Islet of Langerhans (tissue), 1 donor: ENCODE results near the gene TCEAL2.
"Not testable (repeated sequence)": the region's sequence is repeated elsewhere in the genome, so short reads cannot be mapped to it uniquely, and the experiment has no call there.

Experiments used
- FAIRE-seq: peaks from one replicate; lab custom pipeline; 2011; peaks lifted over from hg19 to GRCh38; lab: Jason Lieb, UNC

TCEAL2 gene

DNA sequence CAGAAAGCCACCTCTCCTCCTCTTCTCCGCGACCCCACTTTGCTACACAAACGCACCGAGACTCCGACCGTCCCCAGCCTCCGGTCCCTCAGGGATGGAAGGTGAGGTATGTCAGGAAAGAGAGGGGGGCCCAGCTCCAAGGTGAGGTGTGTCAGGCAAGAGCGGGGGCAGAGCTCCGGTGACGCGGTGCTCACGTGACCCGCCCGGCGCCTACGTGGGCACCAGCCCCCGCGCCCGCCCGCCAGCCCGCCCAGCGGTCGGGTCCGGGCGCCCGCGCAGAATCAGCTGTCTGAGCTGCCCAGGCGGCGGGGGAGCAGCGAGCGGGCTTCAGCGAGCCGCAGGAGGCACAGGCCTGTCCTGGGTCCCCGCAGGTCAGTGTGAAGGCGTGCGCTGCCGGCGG lies at the start of gene TCEAL2:
Gene TCEAL2, plus strand, starts transcription at position 244 of the 400 bp plus-strand sequence. CDS start 1,152 bp downstream, outside the sequence.
- not testable (repeated sequence) for FAIRE-seq

DNA sequence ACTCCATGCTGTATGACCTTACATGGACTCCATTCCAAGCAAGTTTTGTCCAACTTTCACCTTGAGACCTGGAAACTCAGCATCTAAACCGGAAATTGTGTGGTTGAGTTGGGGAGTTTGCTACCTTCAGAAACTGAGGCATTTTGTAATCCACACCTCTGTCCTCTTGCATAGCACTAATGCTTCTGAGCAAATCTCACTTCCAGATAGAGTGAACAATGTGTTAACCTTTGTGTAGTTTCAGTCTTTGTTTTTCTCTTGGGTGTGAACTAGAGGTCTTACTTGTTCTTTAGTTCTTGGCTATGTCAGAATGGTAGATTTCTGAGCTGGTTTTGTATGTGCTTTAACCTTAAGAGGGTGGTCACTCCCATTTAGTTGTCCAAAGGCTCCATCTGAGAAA lies 48.1 kb upstream of the TCEAL2 start:
- FAIRE-seq, result no peak

DNA sequence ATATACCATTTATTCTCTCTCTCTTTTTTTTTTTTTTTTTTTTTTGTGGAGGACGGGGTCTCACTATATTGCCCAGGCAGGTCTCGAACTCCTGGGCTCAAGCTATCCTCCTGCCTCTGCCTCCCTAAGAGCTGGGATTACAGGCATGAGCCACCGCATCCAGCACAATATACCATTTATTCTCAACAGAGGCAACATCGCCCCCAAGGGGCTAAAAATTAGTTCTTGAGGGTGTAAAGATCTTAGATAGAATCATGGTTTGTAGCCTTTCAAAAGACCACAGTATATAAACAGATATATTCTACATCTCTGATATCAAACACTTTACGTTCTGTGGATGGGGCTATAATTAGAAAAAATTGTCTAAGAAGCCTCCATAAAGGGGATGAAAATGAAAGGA lies 39.8 kb upstream of the TCEAL2 start:
- FAIRE-seq, result no peak

DNA sequence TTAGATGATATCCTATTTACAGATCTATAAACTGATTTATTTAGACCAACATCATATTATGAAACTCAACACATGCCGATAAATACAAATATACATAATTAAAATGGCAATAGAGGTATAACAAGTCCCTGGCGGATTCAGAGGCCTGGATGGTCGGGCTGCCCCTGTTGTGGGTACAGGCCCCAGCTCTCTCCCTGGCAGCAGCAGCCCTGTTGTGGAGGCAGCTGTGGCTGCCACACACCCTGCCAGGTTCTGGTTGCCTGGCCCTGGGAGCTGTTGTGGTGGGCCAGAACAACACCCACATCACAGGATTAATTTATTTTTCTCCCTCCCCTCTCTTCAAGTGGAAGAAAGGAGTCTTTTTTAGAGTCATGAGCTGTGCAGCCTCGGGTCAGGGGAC lies 12.1 kb upstream of the TCEAL2 start:
- FAIRE-seq, result no peak

DNA sequence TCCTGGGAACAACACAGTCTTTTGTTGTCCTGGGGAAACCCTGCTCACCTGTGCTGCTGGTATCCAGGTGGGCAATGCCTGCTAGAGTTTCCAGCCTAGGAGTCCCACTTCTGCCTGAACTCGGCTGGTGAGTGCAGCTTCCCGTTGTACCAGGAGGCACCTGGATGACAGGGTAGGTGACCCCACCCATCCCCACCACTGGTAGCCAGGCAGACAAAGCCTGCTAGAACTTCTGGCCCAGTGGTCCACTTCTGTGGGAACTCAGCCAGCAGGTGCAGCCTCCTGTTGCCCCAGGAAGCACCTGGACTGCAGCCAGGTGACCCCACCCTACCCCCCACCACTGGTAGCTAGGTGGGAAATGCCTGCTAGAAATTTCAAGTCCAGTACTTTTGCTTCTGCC lies 9.7 kb upstream of the TCEAL2 start:
- no peak for FAIRE-seq

DNA sequence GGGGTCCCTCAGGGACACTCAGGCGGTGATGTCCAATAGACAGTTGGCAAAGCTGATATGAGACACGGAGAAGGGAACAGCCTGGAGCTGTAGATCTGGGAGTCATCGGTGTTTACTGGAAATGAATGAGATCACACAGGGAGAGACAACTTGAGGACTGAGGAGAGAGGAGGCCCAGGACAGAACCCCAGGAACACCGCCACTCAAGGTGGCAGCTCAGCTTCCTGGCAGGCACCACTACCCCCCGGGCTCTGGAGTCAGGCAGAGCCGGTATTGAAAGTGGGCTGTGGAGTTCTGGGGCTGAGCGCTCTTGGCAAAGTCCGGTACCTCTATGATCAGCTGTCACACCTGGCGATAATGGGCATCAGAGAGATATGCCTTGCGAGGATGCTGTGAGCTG lies 465 bp upstream of the TCEAL2 start:
- not testable (repeated sequence) for FAIRE-seq

DNA sequence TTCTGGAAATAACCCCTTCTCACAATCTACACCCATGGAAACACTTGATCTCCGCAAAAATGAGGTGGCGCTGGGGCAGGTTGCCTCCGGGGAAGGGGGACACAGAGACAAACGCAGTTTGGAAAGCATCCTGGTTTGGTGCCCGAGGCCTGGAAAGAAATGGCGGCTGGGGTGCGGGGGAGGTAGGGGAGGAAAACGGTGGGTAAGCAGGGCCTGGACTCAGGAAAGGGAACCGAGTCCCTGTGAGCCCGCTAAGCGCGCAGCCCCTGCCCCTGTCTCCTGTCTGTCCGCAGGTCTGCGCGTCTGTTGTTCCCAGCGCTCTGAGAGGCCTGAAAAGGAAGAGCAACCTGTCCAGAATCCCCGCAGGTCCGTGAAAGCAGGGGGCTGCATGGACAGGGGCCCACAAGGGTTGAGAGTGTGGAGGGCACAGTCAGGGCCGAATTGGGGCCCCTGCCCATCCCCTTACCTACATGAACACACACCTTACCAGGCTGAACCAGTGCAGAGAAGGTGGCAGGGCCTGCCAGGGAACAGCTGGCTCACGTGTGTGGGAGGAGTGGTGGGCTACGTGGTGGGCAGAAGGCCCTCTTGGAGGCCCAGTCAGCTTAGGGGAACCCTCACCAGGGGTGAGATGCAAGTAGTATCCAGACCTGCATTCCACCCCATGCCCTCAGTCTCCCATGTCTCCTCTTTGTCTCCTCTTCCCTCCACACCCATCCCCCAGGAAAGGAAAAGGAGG lies 770 bp downstream of the TCEAL2 start:
- not testable (repeated sequence) for FAIRE-seq

DNA sequence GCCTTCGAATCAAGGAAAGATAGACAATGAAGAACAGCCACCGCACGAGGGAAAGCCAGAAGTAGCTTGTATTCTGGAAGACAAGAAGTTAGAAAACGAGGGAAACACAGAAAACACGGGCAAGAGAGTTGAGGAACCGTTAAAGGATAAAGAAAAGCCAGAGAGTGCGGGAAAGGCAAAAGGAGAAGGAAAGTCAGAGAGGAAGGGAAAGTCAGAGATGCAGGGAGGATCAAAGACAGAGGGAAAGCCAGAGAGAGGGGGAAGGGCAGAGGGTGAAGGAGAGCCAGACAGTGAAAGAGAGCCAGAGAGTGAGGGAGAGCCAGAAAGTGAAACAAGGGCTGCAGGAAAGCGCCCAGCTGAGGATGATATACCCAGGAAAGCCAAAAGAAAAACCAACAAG lies 1.4 kb downstream of the TCEAL2 start:
- no peak for FAIRE-seq

DNA sequence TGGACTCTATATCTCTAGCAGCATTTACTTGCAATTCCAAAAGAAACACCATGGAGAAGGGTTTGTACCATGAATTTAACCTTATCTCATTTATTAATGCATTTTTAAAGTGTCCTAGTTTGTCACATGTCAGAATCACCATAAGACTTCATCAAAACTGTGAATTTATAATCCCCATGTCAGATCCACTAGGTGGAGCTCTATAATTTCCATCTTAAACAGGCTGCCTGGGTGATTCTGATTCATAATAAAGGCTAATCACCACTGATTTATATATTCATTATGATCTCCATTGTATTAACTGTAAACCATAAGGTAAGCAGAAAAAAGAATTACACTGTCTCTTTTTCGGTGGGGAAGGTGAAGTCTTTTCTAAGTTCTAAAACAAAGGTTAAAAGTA lies 4.0 kb downstream of the TCEAL2 start:
- peak; percentile 98 for FAIRE-seq

DNA sequence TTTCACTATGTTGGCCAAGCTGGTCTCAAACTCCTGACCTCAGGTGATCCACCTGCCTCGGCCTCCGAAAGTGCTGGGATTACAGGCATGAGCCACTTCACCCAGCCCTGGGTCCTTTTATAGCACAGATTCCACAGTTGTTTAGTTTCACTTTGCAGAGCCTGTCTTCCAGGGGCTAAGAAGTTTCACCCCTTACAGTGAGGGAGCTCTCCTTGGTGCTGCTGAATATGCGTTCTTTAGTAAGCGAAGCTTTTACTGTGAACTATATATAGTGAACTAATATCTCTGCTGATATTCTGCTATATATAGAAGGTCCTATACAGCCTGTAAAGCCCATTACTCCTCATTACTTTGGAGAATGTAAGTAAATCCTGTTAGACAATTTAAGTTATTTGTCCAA lies 12.6 kb downstream of the TCEAL2 start:
- no peak for FAIRE-seq

DNA sequence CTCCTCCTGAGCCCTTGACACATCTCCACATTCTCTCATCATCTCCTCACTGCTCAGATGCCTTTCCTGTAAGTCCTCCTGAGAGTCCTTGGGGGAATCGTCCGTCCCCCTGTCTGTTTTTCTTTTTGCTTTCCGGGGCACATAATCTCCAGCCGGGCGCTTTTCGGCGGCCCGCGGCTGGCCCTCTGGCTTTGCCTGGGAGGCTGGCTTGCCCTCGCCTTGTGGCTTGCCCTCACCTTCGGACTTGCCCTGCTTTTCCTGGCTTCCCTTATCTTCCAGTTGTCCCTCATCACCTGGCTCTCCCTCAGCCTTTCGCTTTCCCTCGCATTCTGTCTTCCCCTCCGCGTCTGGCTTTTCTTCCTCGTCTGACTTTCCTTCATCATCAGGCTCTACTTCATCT lies 15.4 kb downstream of the TCEAL2 start:
- not testable (repeated sequence) for FAIRE-seq

DNA sequence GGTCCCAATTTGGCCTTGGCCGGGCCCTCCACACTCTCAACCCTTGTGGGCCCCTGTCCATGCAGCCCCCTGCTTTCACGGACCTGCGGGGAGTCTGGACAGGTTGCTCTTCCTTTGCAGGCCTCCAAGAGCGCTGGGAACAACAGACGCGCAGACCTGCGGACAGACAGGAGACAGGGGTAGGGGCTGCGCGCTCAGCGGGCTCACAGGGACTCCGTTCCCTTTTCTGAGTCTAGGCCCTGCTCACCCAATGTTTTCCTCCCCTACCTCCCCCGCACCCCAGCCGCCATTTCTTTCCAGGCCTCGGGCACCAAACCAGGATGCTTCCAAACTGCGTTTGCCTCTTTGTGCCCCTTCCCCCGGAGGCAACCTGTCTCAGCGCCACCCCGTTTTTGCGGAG lies 16.2 kb downstream of the TCEAL2 start:
- not testable (repeated sequence) for FAIRE-seq

DNA sequence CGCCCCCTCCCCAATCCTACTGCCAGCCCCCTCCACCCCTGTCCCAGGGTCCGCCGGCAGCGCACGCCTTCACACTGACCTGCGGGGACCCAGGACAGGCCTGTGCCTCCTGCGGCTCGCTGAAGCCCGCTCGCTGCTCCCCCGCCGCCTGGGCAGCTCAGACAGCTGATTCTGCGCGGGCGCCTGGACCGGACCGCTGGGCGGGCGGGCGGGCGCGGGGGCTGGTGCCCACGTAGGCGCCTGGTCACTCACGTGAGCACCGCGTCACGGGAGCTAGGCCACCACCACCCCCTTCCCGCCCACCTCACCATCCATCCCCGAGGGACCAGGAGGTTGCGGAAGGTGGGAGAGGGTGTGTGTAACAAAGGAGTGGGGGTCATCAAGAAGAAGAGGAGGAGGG lies 16.8 kb downstream of the TCEAL2 start, which contains the start of gene TCEAL6:
Gene TCEAL6, minus strand, starts transcription at position 208 of the 400 bp plus-strand sequence.
- not testable (repeated sequence) for FAIRE-seq

DNA sequence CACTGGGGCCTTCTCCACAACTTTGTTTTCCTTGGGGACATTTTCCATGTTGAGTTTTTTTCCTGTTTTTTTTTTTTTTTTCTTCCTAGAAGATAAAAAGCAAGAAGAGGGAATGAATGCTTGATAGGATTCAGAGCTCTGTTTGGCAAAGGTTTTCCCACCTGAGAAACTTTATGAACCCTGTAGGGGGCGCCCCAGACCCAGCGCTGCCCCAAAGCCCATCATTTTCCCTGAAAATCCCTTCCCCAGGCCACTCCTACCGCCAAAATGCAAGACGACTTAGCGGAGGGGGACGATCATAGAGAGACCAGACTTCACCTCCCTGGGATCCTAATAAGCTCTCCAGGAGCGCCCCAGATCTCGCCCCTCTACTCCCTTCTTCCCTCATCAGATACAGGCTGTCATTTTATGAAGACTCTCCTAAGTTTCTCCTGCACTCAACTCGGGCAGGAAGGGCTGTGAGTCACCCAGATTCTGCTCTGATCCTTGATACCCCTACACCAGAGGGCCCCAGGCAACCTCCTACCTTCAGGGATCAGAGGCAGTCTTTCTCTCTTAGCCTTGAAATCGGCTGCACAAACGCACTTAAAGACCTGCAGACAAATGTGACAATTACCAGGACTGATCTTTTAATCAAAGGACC lies 28.9 kb downstream of the TCEAL2 start:
- no peak for FAIRE-seq

DNA sequence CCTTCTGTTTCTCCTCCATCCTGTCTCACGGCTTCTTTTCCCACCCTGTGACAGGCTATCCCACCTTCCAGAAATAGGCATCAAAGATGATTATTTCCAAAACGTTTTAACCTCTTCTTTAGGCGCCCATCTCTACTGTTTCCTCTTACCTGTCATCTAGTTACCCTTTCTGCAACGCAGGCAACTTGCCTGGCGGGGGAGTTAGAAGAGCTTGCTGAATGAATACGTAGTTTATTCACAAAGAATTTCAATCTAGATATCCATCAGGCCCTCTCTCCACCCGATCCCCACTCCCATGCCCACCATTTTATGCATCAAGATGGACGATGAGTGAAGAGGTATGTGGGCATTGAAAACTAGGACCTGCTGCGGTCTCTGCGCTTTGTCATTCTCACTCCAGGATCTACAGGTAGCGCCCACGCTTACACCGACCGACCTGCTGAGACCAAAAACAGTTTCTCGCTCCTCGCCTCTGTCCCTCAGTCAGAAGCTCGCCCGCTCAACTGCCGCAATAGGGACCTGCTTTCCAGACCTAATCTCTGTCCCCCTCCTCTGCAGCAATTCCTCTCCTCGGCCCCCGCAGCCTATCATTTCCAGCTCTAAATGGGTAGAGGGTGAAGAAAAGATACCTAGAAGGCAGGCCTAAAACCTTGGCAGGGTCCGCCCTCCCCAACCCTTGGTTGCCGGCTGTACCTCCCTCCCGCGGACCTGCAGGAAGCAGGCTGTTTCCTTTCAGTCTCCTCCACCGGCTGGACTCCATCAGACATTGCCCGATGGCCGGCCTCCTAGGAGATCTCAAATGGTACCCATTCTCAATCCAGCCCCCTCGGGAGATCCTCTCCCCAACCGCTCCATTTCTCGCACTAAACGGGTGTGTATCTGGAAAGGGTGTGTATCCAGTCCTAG lies 29.7 kb downstream of the TCEAL2 start:
- FAIRE-seq, result no peak

DNA sequence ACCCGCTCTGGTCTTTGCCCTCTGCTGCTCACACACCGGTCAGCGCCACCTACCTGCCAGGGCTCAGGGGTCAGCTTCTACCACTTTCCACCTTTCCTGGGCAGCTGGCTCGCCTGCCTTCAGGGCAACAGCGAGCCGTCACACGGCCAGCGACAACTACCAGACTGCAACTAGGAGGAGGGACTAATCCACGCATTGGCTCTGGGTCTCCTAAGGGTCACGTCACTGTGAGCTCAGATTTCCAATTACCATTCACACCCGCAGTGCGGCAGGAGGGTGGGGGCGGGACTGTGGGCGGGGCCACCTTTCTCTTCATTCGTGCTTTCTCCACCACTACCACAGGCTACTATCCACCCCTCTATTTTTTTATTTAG lies 30.3 kb downstream of the TCEAL2 start, which contains the start of gene BEX5:
Gene BEX5, minus strand, starts transcription at position 172 of the 374 bp plus-strand sequence. CDS start 1,712 bp downstream, outside the sequence.
- FAIRE-seq, result peak; percentile 64
